GM10266 (cell line): ENCODE data around the gene LARGE2.

Experiments used
- DNase-seq: peaks from one replicate; pipeline ENCODE4 v3.0.0; 2012; ENCODE audit errors: extremely low spot score
- TF ChIP-seq, protein P1 (sequence below): IDR thresholded peaks from 2 replicates; pipeline ENCODE4 v1.5.1; 2012; ENCODE audit warnings: mild to moderate bottlenecking, low read depth; ENCODE audit not compliant: control insufficient read depth, insufficient read depth; ENCODE audit errors: missing control alignments

LARGE2 gene

DNA sequence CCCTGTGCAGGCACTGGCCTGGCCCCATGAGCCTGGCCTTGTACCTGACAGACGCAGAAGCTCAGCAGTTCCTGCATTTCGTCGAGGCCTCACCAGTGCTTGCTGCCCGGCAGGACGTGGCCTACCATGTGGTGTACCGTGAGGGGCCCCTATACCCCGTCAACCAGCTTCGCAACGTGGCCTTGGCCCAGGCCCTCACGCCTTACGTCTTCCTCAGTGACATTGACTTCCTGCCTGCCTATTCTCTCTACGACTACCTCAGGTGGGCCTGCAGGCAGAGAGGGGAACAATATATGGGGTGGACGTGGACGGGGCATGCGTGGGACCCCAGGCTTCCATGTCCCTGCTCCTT, 4.9 kb downstream of the LARGE2 start:
- TF ChIP-seq, protein P1, sequence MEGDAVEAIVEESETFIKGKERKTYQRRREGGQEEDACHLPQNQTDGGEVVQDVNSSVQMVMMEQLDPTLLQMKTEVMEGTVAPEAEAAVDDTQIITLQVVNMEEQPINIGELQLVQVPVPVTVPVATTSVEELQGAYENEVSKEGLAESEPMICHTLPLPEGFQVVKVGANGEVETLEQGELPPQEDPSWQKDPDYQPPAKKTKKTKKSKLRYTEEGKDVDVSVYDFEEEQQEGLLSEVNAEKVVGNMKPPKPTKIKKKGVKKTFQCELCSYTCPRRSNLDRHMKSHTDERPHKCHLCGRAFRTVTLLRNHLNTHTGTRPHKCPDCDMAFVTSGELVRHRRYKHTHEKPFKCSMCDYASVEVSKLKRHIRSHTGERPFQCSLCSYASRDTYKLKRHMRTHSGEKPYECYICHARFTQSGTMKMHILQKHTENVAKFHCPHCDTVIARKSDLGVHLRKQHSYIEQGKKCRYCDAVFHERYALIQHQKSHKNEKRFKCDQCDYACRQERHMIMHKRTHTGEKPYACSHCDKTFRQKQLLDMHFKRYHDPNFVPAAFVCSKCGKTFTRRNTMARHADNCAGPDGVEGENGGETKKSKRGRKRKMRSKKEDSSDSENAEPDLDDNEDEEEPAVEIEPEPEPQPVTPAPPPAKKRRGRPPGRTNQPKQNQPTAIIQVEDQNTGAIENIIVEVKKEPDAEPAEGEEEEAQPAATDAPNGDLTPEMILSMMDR: no peak
- DNase-seq: peak; percentile 13

DNA sequence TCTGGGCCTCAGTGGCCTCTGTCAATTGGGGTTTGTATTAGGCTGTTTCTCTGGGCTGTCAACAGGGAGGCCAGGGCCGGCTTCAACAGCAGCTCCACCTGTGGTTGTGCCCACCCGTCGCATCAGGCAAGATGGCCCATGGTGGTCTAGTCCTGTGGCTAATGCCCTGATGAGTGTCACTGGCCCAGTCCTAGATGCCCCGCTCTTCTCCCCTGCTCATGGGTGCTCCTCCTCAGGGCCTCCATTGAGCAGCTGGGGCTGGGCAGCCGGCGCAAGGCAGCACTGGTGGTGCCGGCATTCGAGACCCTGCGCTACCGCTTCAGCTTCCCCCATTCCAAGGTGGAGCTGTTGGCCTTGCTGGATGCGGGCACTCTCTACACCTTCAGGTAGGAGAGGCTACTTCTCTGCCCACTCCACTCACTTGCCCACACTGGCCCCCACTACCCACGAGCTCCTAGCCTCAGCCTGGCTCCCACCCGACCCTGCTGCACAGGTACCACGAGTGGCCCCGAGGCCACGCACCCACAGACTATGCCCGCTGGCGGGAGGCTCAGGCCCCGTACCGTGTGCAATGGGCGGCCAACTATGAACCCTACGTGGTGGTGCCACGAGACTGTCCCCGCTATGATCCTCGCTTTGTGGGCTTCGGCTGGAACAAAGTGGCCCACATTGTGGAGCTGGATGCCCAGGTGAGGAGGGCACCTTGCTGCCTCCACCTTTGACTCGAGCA, 5.4 kb downstream of the LARGE2 start:
- peak; percentile 5 for DNase-seq
- TF ChIP-seq, protein P1: no peak

DNA sequence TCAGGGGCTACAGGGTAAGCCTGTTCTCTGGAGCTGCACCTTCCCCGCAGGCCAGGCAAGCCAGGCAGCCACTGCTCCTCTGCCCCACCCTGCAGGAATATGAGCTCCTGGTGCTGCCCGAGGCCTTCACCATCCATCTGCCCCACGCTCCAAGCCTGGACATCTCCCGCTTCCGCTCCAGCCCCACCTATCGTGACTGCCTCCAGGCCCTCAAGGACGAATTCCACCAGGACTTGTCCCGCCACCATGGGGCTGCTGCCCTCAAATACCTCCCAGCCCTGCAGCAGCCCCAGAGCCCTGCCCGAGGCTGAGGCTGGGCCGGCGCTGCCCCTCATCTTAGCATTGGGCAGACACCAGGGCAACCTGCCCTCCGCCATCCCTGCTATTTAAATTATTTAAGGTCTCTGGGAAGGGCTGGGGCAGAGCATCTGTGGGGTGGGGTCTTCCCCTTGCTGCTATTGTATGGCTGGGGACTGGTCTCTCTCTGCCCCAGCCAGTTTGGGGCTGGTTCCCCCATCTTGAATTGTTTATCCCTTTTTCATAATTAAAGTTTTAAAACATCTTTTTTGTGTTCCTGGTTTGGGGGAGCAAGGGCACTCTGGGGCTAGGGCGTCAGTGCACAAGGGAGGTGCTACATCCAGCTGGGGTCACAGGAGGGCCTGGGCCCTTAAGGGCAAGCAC, 6.2 kb downstream of the LARGE2 start:
- TF ChIP-seq, protein P1: no peak
- DNase-seq: peak; percentile 7

- no peak for DNase-seq
Observed at GRCh38 chr11:45929486-45930030, 7.1 kb downstream of the LARGE2 start.

GRCh38 chr11:45930031-45930794, 7.8 kb downstream of the LARGE2 start:
- TF ChIP-seq, protein P1: no peak

More at GRCh38 chr11:45929486-45930030, 7.1 kb downstream of the LARGE2 start:
- TF ChIP-seq, protein P1: no peak

GRCh38 chr11:45930951-45931570, 8.6 kb downstream of the LARGE2 start:
- DNase-seq: no peak

More at GRCh38 chr11:45930031-45930794, 7.8 kb downstream of the LARGE2 start:
- DNase-seq: peak; percentile 88

More at GRCh38 chr11:45930951-45931570, 8.6 kb downstream of the LARGE2 start:
- TF ChIP-seq, protein P1: no peak
